GM12864 (cell line): ENCODE data around the gene DAB1.

Experiments
- DNase-seq: peaks from one replicate; pipeline ENCODE4 v3.0.0-alpha.2; 2011; ENCODE audit warnings: low read depth
- H3K4me3 ChIP-seq: 2 replicates; pipeline ENCODE4 v1.5.1; 2011; ENCODE audit warnings: mild to moderate bottlenecking, low read depth, low read length, control low read depth
- CTCF ChIP-seq: IDR thresholded peaks from 2 replicates; pipeline ENCODE4 v1.5.1; 2011; ENCODE audit warnings: low read depth, mild to moderate bottlenecking, moderate library complexity, low read length, control low read depth, inconsistent platforms; ENCODE audit errors: missing control alignments

The DAB1 gene

GRCh38 chr1:57440096-57440495 is 16.2 kb upstream of the DAB1 start:
- no peak for DNase-seq
- no peak overlapping the region for H3K4me3 ChIP-seq
- no peak for TF ChIP-seq CTCF

GRCh38 chr1:57431400-57431799 is 7.5 kb upstream of the DAB1 start:
- H3K4me3 ChIP-seq, result no peak overlapping the region
- no peak for TF ChIP-seq CTCF
- DNase-seq, result no peak

- TF ChIP-seq CTCF, result peak; percentile 10
- DNase-seq, result no peak
- H3K4me3 ChIP-seq, result no peak overlapping the region
Observed at GRCh38 chr1:57424231-57425027, 569 bp upstream of the DAB1 start.

GRCh38 chr1:57423135-57423655 is 665 bp downstream of the DAB1 start:
- DNase-seq, result no peak
- H3K4me3 ChIP-seq, result no peak overlapping the region
- no peak for TF ChIP-seq CTCF

- no peak for DNase-seq
- H3K4me3 ChIP-seq, result no peak overlapping the region
- TF ChIP-seq CTCF, result no peak
Observed at GRCh38 chr1:57422271-57423134, 1.4 kb downstream of the DAB1 start.

GRCh38 chr1:57421806-57422205 is 2.1 kb downstream of the DAB1 start:
- no peak overlapping the region for H3K4me3 ChIP-seq
- no peak for TF ChIP-seq CTCF
- DNase-seq, result no peak
